Activated CD4-positive, alpha-beta T cell treated with anti-CD3 and anti-CD28 coated beads, Interleukin-2, Interleukin-4, amounts not matched to agents 100 ng/mL and 50 ng/mL, durations not matched to agents 16 hours and 8 hours (primary cell): ENCODE data around the gene RPL10A.
"Not testable (repeated sequence)": the region's sequence is repeated elsewhere in the genome, so short reads cannot be mapped to it uniquely, and the experiment has no call there.

ENCODE experiments used
- DNase-seq: peaks from one replicate; pipeline ENCODE4 v3.0.0-alpha.2; 2020; ENCODE audit warnings: low spot score

The RPL10A gene

GRCh38 chr6:35468181-35468979, at the start of gene RPL10A:
TSS of gene RPL10A (plus strand) at chr6:35468401. CDS start at chr6:35468435, 34 bp downstream.
- DNase-seq: peak; percentile 98

- peak; percentile 11 for DNase-seq
Observed at GRCh38 chr6:35419417-35419816, 48.8 kb upstream of the RPL10A start.

GRCh38 chr6:35419961-35420360, 48.2 kb upstream of the RPL10A start:
- no peak for DNase-seq

GRCh38 chr6:35425284-35425683, 42.9 kb upstream of the RPL10A start:
- no peak for DNase-seq

GRCh38 chr6:35426074-35426473, 42.1 kb upstream of the RPL10A start:
- DNase-seq: no peak

GRCh38 chr6:35427435-35427834, 40.8 kb upstream of the RPL10A start:
- DNase-seq: no peak

GRCh38 chr6:35427851-35428321, 40.3 kb upstream of the RPL10A start:
- DNase-seq: no peak

GRCh38 chr6:35428421-35429149, 39.6 kb upstream of the RPL10A start:
- no peak for DNase-seq

GRCh38 chr6:35429463-35429862, 38.7 kb upstream of the RPL10A start:
- DNase-seq: no peak

GRCh38 chr6:35432291-35432690, 35.9 kb upstream of the RPL10A start:
- DNase-seq: no peak

GRCh38 chr6:35432702-35433101, 35.5 kb upstream of the RPL10A start:
- DNase-seq: not testable (repeated sequence)

GRCh38 chr6:35435074-35435837, 32.9 kb upstream of the RPL10A start:
- DNase-seq: no peak

- DNase-seq: no peak
Observed at GRCh38 chr6:35436071-35436857, 31.9 kb upstream of the RPL10A start.

- DNase-seq: not testable (repeated sequence)
Observed at GRCh38 chr6:35438378-35439065, 29.7 kb upstream of the RPL10A start.

GRCh38 chr6:35439308-35439707, 28.9 kb upstream of the RPL10A start:
- DNase-seq: no peak

GRCh38 chr6:35441205-35441604, 27.0 kb upstream of the RPL10A start:
- no peak for DNase-seq

GRCh38 chr6:35441642-35442041, 26.6 kb upstream of the RPL10A start:
- DNase-seq: no peak

GRCh38 chr6:35442693-35443092, 25.5 kb upstream of the RPL10A start:
- no peak for DNase-seq

GRCh38 chr6:35443341-35444030, 24.7 kb upstream of the RPL10A start:
- no peak for DNase-seq

GRCh38 chr6:35445691-35446090, 22.5 kb upstream of the RPL10A start:
- peak; percentile 23 for DNase-seq
